DND-41 (cell line): Measurements from ENCODE around the gene GARIN5B.

Experiments used
- ATAC-seq: fragments of 200-7000 bp; cut with Tn5 transposase; 3 replicates; pipeline ENCODE4 v1.9.1; 2021; ENCODE audit warnings: low read depth; ENCODE audit not compliant: insufficient read depth
- DNase-seq: peaks from one replicate; pipeline ENCODE4 v3.0.0-alpha.2; 2020
- H2AFZ ChIP-seq: 2 replicates; pipeline ENCODE4 v1.6.0; 2012; ENCODE audit warnings: low read depth, low read length
- H3K27ac ChIP-seq: 2 replicates; pipeline ENCODE4 v1.5.1; 2012; ENCODE audit warnings: low read length, inconsistent platforms
- H3K27me3 ChIP-seq: fragments of 200-600 bp; sonication (generic); 2 replicates; pipeline ENCODE4 v1.6.0; 2012; ENCODE audit warnings: low read length, mild to moderate bottlenecking, inconsistent platforms; ENCODE audit not compliant: insufficient read depth, poor library complexity
- H3K36me3 ChIP-seq: 2 replicates; pipeline ENCODE4 v1.5.1; 2012; ENCODE audit warnings: low read length, inconsistent platforms; ENCODE audit not compliant: insufficient read depth
- H3K4me1 ChIP-seq: 2 replicates; pipeline ENCODE4 v1.5.1; 2012; ENCODE audit warnings: mild to moderate bottlenecking, low read length; ENCODE audit not compliant: insufficient read depth
- H3K4me2 ChIP-seq: 2 replicates; pipeline ENCODE4 v1.6.0; 2012; ENCODE audit warnings: mild to moderate bottlenecking, moderate library complexity, low read length, inconsistent platforms; ENCODE audit not compliant: insufficient read depth
- H3K4me3 ChIP-seq, 2 experiments: fragments of 200-600 bp in 1 of 2; shearing (Covaris generic) in 1 of 2; 2 replicates each; pipeline ENCODE4 v1.5.1; 2012 to 2016; ENCODE audit warnings: inconsistent platforms in 2 of 2, low read length in 2 of 2, mild to moderate bottlenecking in 2 of 2, low read depth in 1 of 2, moderate library complexity in 1 of 2
- H3K79me2 ChIP-seq: 2 replicates; pipeline ENCODE4 v1.6.0; 2012; ENCODE audit warnings: low read length, inconsistent platforms; ENCODE audit not compliant: insufficient read depth
- H3K9ac ChIP-seq: 2 replicates; pipeline ENCODE4 v1.6.0; 2012; ENCODE audit warnings: low read depth, mild to moderate bottlenecking, inconsistent platforms, low read length, moderate library complexity
- H3K9me3 ChIP-seq: 2 replicates; pipeline ENCODE4 v1.5.1; 2012; ENCODE audit warnings: low read length, moderate library complexity, mild to moderate bottlenecking, inconsistent platforms; ENCODE audit not compliant: insufficient read depth, severe bottlenecking
- H4K20me1 ChIP-seq: 2 replicates; pipeline ENCODE4 v1.6.0; 2012; ENCODE audit warnings: low read length; ENCODE audit not compliant: insufficient read depth
- CTCF ChIP-seq: IDR thresholded peaks from 2 replicates; pipeline ENCODE4 v1.5.1; 2012; ENCODE audit warnings: borderline replicate concordance, low read length, moderate library complexity, mild to moderate bottlenecking; ENCODE audit not compliant: poor library complexity, severe bottlenecking; ENCODE audit errors: extremely low read depth
- EZH2 ChIP-seq: IDR thresholded peaks from 3 replicates; pipeline ENCODE4 v1.6.1; 2012; ENCODE audit warnings: borderline replicate concordance, low read depth, mild to moderate bottlenecking, moderate library complexity, low read length, inconsistent platforms; ENCODE audit not compliant: severe bottlenecking

GARIN5B gene

GRCh38 chr19:55345101-55345817 lies 17.8 kb downstream of the GARIN5B start:
- H3K9me3 ChIP-seq = no peaks in the 10 kb centered on the region
- DNase-seq (no peak), ATAC-seq (no peak)
- TF ChIP-seq CTCF = no peak
- no peak for TF ChIP-seq EZH2
- peaks cover 68% of the 10 kb centered on the region for H3K36me3 ChIP-seq
- no peak overlapping the region for H2AFZ ChIP-seq
- H3K9ac ChIP-seq = no peak overlapping the region
- H3K27me3 ChIP-seq = no peaks in the 10 kb centered on the region
- H3K79me2 ChIP-seq = peaks cover 26% of the 10 kb centered on the region
- H3K4me2 ChIP-seq = no peak overlapping the region
- no peak overlapping the region for H3K4me3 ChIP-seq
- peaks cover 45% of the 10 kb centered on the region for H4K20me1 ChIP-seq
- H3K27ac ChIP-seq = no peak overlapping the region
- H3K4me1 ChIP-seq = peaks cover 24% of the 10 kb centered on the region

- no peak for TF ChIP-seq CTCF
- Histone ChIP-seq H4K20me1 (peaks cover 45% of the 10 kb centered on the region), H3K27me3 (no peaks in the 10 kb centered on the region), H3K4me1 (peaks cover 24% of the 10 kb centered on the region), H3K4me3 (no peak overlapping the region), H3K27ac (no peak overlapping the region), H3K4me2 (no peak overlapping the region), H2AFZ (no peak overlapping the region), H3K9ac (no peak overlapping the region), H3K36me3 (peaks cover 68% of the 10 kb centered on the region), H3K79me2 (peaks cover 30% of the 10 kb centered on the region), H3K9me3 (no peaks in the 10 kb centered on the region)
- ATAC-seq (no peak), DNase-seq (no peak)
Measured at GRCh38 chr19:55344444-55344843, 18.6 kb downstream of the GARIN5B start.

- H3K4me3 ChIP-seq = peak overlapping the region in 1 of 2 experiments; percentile 92; a peak in 3 of 4 replicates
- peaks cover 30% of the 10 kb centered on the region for H3K79me2 ChIP-seq
- peak overlapping the region; percentile 93 for H3K9ac ChIP-seq
- no peak for TF ChIP-seq EZH2
- TF ChIP-seq CTCF = no peak
- no peak for DNase-seq
- no peaks in the 10 kb centered on the region for H3K9me3 ChIP-seq
- H3K36me3 ChIP-seq = peaks cover 52% of the 10 kb centered on the region
- H2AFZ ChIP-seq = no peak overlapping the region; the same call in 1 of the 2 replicates
- H3K27ac ChIP-seq = peak overlapping the region; percentile 76
- ATAC-seq = no peak
- H3K4me1 ChIP-seq = peaks cover 34% of the 10 kb centered on the region
- peaks cover 42% of the 10 kb centered on the region for H4K20me1 ChIP-seq
- peak overlapping the region; percentile 91 for H3K4me2 ChIP-seq
- no peaks in the 10 kb centered on the region for H3K27me3 ChIP-seq
Measured at GRCh38 chr19:55341595-55342531, 21.2 kb downstream of the GARIN5B start.
